Endometrium (tissue), 2 donors: ENCODE results near the gene ALKBH1.
"Not testable (repeated sequence)": the region's sequence is repeated elsewhere in the genome, so short reads cannot be mapped to it uniquely, and the experiment has no call there.

Experiments used
- FAIRE-seq: peaks from 2 replicates; lab custom pipeline; 2012; peaks lifted over from hg19 to GRCh38; lab: Jason Lieb, UNC
- donor health status: control.
- donor health status: control.

ALKBH1 gene

GRCh38 chr14:77667331-77667730 is 40.5 kb downstream of the ALKBH1 start:
- no peak for FAIRE-seq

GRCh38 chr14:77663293-77663692 is 44.5 kb downstream of the ALKBH1 start:
- FAIRE-seq, result no peak

GRCh38 chr14:77661562-77661961 is 46.3 kb downstream of the ALKBH1 start:
- not testable (repeated sequence) for FAIRE-seq

GRCh38 chr14:77660754-77661153 is 47.1 kb downstream of the ALKBH1 start:
- no peak for FAIRE-seq

GRCh38 chr14:77659831-77660230 is 48.0 kb downstream of the ALKBH1 start:
- FAIRE-seq, result no peak

- no peak for FAIRE-seq
These were observed 50.5 kb downstream of the ALKBH1 start for GRCh38 chr14:77657280-77657679.

- no peak for FAIRE-seq
These were observed 53.8 kb downstream of the ALKBH1 start for GRCh38 chr14:77654001-77654441.

- FAIRE-seq, result no peak
These were observed 58.5 kb downstream of the ALKBH1 start for GRCh38 chr14:77649326-77649725.

GRCh38 chr14:77648520-77649200 is 59.2 kb downstream of the ALKBH1 start:
- no peak for FAIRE-seq

- no peak for FAIRE-seq
These were observed 60.0 kb downstream of the ALKBH1 start for GRCh38 chr14:77647853-77648252.

- no peak for FAIRE-seq
These were observed 60.9 kb downstream of the ALKBH1 start for GRCh38 chr14:77646907-77647306.

GRCh38 chr14:77645520-77646230 is 62.1 kb downstream of the ALKBH1 start:
- no peak for FAIRE-seq

GRCh38 chr14:77642407-77642806 is 65.4 kb downstream of the ALKBH1 start:
- FAIRE-seq, result no peak

- FAIRE-seq, result no peak
These were observed 66.1 kb downstream of the ALKBH1 start for GRCh38 chr14:77641534-77642341.

- no peak for FAIRE-seq
These were observed 66.9 kb downstream of the ALKBH1 start for GRCh38 chr14:77640756-77641533.

- no peak for FAIRE-seq
These were observed 69.1 kb downstream of the ALKBH1 start for GRCh38 chr14:77638771-77639171.

- FAIRE-seq, result not testable (repeated sequence)
These were observed 72.0 kb downstream of the ALKBH1 start for GRCh38 chr14:77635869-77636268.

- not testable (repeated sequence) for FAIRE-seq
These were observed 72.4 kb downstream of the ALKBH1 start for GRCh38 chr14:77635466-77635865.

- FAIRE-seq, result no peak
These were observed 77.7 kb downstream of the ALKBH1 start for GRCh38 chr14:77630111-77630510.

GRCh38 chr14:77625360-77625759 is 82.5 kb downstream of the ALKBH1 start:
- FAIRE-seq, result no peak

GRCh38 chr14:77623201-77623600 is 84.6 kb downstream of the ALKBH1 start:
- FAIRE-seq, result no peak
